Retinal pigment epithelial cell (primary cell): ENCODE data around the gene CPTP.

Source experiments
- DNase-seq: peaks from one replicate; pipeline ENCODE4 v3.0.0-alpha.2; 2010; ENCODE audit warnings: low read depth
- H3K4me3 ChIP-seq: 2 replicates; pipeline ENCODE4 v1.5.1; 2011; ENCODE audit warnings: mild to moderate bottlenecking, low read length, control low read depth, moderate library complexity
- TF ChIP-seq, protein P1 (sequence below): conservative IDR thresholded peaks from 2 replicates; pipeline ENCODE4 v1.5.1; 2011; ENCODE audit warnings: low read depth, low read length, control low read depth, inconsistent platforms

Gene CPTP

DNA sequence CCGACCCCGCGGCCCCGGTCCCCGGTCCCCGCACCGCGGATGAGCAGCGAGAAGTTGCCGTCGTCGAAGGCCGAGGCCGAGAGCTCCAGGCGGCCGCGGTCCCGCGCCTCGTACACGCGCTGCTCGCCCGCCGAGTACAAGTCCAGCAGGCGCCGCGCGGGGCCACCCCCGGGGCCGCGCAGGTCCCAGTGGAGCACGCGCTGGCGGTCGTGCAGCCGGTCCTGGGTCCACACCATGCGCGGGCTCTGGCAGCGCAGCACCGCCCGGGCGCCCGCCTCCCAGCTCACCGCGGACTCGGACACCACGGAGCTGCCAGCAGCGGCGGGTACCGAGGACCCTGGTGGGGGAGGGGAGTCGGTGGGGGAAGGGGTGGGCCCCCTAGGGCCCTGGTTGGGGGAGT lies 30.8 kb downstream of the CPTP start:
- no peak for DNase-seq
- TF ChIP-seq, protein P1, sequence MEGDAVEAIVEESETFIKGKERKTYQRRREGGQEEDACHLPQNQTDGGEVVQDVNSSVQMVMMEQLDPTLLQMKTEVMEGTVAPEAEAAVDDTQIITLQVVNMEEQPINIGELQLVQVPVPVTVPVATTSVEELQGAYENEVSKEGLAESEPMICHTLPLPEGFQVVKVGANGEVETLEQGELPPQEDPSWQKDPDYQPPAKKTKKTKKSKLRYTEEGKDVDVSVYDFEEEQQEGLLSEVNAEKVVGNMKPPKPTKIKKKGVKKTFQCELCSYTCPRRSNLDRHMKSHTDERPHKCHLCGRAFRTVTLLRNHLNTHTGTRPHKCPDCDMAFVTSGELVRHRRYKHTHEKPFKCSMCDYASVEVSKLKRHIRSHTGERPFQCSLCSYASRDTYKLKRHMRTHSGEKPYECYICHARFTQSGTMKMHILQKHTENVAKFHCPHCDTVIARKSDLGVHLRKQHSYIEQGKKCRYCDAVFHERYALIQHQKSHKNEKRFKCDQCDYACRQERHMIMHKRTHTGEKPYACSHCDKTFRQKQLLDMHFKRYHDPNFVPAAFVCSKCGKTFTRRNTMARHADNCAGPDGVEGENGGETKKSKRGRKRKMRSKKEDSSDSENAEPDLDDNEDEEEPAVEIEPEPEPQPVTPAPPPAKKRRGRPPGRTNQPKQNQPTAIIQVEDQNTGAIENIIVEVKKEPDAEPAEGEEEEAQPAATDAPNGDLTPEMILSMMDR: no peak
- no peak overlapping the region for H3K4me3 ChIP-seq

DNA sequence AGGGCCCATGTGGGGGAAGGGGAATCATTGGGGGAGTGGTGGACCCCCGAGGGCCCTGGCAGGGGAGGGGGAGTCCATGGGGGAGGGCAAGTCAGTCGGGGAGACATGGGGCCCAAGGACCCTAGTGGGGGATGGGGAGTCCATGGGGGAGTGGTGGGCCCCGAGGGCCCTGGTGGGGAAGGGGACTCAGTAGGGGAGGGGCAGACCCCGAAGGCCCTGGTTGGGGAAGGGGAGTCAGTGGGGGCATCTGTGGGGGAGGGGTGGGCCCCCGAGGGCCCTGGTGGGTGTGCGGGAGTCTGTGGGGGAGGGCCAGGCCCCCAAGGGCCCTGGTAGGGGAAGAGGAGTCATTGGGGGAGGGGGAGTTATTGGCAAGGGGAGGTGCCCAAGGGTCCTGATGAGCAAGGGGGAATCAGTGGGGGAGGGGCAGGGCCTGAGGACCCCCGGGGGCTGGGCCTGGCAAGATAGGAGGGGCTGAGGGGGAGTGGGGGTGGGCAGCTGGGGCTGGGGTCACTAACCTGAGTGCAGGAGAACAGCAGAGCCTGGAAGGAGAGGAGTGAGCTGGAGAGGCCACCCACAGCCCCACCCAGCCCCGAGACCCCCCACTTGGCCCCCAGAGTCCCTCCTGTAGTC lies 31.7 kb downstream of the CPTP start:
- no peak for DNase-seq
- peak overlapping the region; percentile 68 for H3K4me3 ChIP-seq

DNA sequence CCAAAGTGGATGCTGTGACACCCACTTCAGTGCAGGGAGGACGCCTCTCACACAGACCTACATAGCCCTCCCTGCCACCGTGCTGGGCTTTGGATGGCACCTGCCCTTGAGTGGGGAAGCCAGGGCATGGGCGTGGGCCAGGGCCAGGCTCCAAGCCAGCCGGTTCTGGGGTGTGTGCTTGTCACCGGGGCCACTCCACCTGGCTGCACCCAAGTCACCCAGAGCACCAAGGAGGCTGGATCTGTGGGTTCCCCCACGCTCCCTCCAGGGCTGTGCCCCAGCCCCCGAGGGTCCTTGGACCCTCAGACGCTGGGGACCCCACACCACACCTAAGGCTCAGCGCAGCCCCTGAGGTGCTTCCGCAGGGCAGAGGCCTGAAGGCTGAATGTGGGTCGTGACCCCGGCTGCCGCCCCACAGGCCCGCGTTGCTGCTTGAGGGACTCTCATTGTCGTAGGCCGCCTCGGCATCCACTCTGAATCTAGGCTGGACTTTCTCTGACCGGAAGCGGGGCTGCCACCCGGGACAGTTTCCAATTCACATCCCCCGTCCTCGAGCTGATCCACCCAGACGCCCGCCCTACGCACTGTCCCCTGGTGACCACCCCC lies 32.3 kb downstream of the CPTP start:
- no peak for DNase-seq
- H3K4me3 ChIP-seq: peak overlapping the region; percentile 68
- TF ChIP-seq, protein P1: no peak

More for the DNA sequence above, 31.7 kb downstream of the CPTP start:
- TF ChIP-seq, protein P1: no peak

DNA sequence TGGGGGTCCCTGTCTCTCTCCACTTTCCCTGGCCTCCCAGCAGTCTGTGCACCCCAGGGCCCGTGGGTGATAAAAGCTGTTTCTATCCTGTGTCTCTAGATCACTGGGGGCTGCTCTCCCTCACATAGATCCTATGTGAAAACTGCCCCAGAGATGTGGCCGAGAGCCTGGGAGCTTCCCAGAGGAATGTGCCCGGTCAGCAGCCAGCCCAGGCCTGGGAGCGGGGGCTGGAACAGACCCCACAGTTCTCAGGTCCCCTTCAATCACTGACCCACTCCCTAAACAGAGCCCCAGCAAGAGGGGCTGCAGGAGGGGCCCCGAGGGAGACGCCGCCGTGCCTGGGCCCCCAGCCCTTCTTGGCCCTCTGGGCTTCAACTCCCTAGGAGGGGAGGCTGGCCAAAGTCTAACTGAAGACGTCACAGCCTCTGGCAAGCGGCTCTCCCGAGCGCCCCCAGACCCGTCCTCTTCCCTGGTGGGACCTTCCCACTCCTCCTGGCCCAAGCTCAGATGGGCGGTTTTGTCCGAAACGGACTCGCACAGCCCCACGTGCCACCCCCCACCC lies 33.4 kb downstream of the CPTP start:
- DNase-seq: no peak
- TF ChIP-seq, protein P1: no peak
- H3K4me3 ChIP-seq: peak overlapping the region; percentile 68

DNA sequence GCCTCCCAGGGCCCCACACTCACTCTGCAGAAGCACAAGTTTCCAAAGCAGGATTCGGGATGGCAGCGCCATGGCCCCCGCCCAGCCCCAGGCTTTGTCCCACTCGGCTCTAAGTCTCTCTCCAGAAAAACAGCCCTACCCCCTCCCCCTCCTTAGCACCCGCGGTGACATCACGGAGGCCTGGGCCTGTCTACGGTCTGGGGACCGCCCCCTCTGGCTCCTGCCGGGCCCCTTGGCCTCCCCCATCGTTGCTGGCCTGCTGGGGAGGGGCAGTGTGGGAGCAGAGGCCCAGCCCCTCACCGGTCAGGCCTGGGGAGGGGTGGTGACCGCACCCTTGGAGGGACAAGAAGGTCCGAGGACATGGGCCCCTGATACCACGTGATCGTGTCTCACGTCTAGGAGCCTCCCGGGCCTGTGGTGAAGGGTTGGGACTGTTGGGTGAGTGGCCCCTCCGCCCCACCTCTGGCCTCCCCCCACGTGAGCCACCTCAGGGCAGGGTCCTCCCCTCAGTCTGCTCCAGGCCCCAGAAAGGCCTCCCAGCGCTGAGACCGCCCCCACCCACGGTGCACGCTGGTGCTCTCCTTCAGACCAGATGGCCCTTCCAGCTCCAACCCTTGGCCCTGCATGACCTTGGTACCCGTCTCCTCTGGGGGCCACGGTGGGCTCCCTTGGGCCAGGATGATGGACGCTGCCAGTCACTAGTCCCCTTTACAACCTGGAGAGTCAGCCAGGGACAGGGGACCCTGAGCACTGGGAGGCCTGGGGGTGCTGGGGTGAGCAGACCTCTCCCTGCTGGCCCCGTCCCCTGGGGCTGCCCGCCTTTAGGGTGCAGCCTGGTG lies 34.0 kb downstream of the CPTP start, which contains the start of gene MXRA8:
MXRA8 (minus strand) TSS at position 123 of the 839 bp plus-strand sequence; CDS start at position 72, 51 bp downstream.
- TF ChIP-seq, protein P1: no peak
- H3K4me3 ChIP-seq: peak within 1 kb of the TSS; percentile 68
- DNase-seq: no peak

DNA sequence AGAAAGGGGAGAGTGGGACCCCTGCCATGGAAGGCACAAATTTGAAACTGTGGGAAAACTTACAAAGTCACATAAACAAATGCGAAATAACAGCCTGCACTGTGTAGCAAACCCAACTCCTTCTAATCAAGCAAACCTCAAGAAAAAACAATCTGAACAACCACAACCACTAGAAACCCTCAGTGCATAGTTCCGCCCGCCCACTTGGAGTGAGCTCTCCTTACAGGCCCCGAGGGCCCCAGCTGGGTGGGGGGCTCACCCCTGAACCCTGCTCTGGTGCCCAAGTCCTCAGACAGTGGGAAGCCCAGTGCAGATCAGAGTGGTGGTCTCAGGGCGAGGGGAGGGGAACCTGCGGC lies 34.7 kb downstream of the CPTP start:
- no peak overlapping the region for H3K4me3 ChIP-seq
- DNase-seq: no peak
- TF ChIP-seq, protein P1: no peak
